Neural crest cell (in vitro differentiated cells): ENCODE data around the gene PSMG3. TPM values are rescaled to one million over a fixed set of nuclear protein-coding genes. Genes with fewer than 3 reads are reported as not detected.

Experiments used
- DNase-seq: peaks from one replicate; pipeline ENCODE4 v3.0.0; 2021; ENCODE audit warnings: low read depth, mixed read lengths, low spot score
- H3K27ac Mint-ChIP-seq: one replicate; pipeline ENCODE4 v1.8.0; 2021; ENCODE audit warnings: mild to moderate bottlenecking, mixed read lengths; ENCODE audit not compliant: unreplicated experiment
- H3K27me3 Mint-ChIP-seq: 2 replicates; pipeline ENCODE4 v1.8.0; 2021; ENCODE audit warnings: low read depth, mild to moderate bottlenecking, mixed read lengths
- H3K36me3 Mint-ChIP-seq: 2 replicates; pipeline ENCODE4 v1.8.0; 2021; ENCODE audit warnings: low read depth, mild to moderate bottlenecking, mixed read lengths
- H3K4me1 Mint-ChIP-seq: 2 replicates; pipeline ENCODE4 v1.8.0; 2021; ENCODE audit warnings: mixed read lengths
- H3K4me3 Mint-ChIP-seq: one replicate; pipeline ENCODE4 v1.8.0; 2021; ENCODE audit warnings: mild to moderate bottlenecking, mixed read lengths
- H3K9me3 Mint-ChIP-seq: 2 replicates; pipeline ENCODE4 v1.8.0; 2021; ENCODE audit warnings: mixed read lengths
- total RNA-seq: library from RNA; stranded (reverse); gene quantifications from 2 replicates; pipeline ENCODE4 v1.2.1, GENCODE V29; 2021
- TF ChIP-seq, protein P1 (sequence below): fragments of 200-600 bp; sonication (generic); conservative IDR thresholded peaks from 2 replicates; pipeline ENCODE4 v1.5.0; 2021; ENCODE audit warnings: antibody characterized with exemption, mild to moderate bottlenecking

PSMG3 gene
- total RNA-seq, 1 donor from 2014 or later, result 57.8 TPM

DNA sequence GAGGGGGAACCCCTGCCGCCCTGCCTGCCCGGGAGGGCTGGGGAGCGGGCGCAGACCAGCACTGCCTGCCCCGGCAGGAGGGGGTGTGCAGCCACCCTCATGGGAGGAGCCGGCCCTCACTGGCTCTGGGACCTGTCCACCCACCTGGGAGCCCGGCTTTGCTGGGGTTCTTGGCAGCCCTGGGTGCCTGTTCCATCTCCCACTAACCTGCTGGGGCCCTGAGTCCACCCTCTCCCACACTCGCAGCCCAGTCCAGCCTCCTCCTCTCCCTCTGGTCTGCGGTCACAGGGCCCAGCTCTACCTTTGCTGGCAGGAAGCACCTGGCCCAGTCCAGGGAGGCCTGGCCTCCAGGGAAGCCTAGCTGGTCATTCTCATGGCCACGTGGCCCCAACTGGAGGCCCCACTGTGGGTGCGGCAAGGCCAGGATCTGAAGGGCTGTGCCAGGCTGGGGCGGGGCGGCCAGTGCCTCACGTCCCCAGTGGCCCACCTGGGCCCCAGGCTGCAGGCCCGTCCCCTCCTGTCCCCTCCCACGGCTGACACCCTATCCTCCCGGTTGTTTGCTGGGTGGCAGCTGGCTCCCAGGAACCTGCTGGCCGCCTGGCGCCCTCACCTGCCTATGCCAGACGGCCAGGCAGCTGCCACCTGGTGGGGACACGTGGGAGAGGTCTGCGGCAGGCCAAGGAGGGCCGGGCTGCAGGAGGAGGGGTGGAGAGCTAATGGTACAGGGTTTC is 13.9 kb downstream of the PSMG3 start, which contains the start of gene TMEM184A:
TSS of gene TMEM184A (minus strand) at position 393 of the 731 bp plus-strand sequence. CDS start 721 bp downstream, outside the sequence.
- Mint-ChIP-seq H3K36me3 (no peaks in the 10 kb centered on the region), H3K27me3 (no peaks in the 10 kb centered on the region), H3K4me1 (no peaks in the 10 kb centered on the region), H3K9me3 (no peaks in the 10 kb centered on the region), H3K4me3 (no peak within 1 kb of the TSS), H3K27ac (no peak within 1 kb of the TSS)
- TF ChIP-seq, protein P1, sequence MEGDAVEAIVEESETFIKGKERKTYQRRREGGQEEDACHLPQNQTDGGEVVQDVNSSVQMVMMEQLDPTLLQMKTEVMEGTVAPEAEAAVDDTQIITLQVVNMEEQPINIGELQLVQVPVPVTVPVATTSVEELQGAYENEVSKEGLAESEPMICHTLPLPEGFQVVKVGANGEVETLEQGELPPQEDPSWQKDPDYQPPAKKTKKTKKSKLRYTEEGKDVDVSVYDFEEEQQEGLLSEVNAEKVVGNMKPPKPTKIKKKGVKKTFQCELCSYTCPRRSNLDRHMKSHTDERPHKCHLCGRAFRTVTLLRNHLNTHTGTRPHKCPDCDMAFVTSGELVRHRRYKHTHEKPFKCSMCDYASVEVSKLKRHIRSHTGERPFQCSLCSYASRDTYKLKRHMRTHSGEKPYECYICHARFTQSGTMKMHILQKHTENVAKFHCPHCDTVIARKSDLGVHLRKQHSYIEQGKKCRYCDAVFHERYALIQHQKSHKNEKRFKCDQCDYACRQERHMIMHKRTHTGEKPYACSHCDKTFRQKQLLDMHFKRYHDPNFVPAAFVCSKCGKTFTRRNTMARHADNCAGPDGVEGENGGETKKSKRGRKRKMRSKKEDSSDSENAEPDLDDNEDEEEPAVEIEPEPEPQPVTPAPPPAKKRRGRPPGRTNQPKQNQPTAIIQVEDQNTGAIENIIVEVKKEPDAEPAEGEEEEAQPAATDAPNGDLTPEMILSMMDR, result peak; percentile 61
- no peak for DNase-seq

DNA sequence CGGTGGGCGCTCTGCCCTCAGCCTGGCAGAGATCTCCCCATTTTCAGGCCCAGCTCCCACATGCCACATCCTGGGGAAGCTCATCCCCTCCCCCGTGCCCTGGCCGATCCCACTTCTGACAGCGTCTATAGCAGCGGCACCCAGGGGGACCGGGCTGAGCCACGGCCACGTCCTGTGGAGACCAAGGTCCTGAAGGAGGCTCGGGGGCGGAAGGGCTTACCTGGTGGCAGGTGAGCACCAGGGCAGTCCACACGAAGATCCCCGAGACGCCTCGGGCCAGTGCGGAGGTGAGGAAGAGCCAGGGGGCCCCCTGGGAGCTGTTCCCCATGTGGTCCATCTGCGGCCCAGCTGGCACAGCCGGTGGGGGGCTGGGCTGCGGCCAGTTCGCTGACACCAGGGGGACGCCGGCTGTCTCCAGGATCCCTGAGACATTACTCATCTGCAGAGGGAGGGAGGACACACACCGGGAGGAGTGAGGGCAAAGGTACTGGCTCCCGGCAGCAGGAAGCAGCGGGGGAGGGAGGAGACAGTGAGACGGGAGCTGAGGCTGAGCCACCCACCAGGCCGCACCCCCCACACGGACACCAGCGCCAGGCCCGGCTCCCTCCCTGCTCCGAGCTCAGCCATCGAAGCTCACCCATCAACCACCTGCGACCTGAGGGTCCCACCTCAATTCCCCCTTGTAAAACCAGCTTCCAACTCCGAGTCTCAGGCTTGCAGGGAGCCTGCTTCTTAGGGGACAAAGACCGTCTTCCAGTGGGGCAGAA is 14.6 kb downstream of the PSMG3 start:
- H3K4me3 Mint-ChIP-seq, result no peak overlapping the region
- no peaks in the 10 kb centered on the region for H3K9me3 Mint-ChIP-seq
- no peak for DNase-seq
- no peaks in the 10 kb centered on the region for H3K4me1 Mint-ChIP-seq
- H3K27me3 Mint-ChIP-seq, result no peaks in the 10 kb centered on the region
- no peaks in the 10 kb centered on the region for H3K36me3 Mint-ChIP-seq
- TF ChIP-seq, protein P1, result no peak
- no peak overlapping the region for H3K27ac Mint-ChIP-seq

DNA sequence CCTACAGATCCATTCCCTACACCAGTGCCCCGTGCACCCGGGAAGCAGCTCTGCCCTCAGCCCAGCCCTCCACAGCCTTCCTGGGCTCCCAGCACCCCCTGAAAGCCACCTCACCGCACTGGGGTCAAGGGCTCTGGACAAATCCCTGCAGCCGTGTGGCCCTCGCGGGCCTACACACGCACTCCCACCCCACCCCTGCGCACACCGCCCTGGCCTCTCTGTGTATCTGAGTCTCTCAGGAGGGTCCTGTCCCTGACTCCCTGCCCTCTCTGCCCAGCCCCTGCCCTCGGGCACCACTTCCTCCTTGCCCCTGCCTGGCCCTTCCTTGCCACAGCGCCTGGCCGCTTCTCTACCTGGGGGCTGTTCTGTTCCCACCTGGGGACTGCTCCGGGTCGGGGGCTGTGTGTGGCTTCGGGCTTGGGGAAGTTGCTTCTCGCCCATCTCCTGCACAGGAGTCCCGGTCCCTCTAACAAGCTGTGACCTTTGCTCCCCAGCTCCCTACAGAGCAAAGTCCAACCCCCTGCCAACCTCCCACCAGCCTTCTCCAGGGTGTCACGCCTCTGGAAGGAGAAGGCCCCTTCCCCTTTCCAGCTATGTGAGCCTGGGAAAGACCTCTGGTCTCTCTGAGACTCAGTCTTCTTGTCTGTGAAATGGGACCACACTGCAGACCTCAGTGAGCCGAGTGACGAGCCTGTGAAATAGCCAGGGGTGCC is 15.3 kb downstream of the PSMG3 start:
- Mint-ChIP-seq H3K9me3 (no peaks in the 10 kb centered on the region), H3K27me3 (no peaks in the 10 kb centered on the region), H3K27ac (no peak overlapping the region), H3K36me3 (no peaks in the 10 kb centered on the region), H3K4me1 (no peaks in the 10 kb centered on the region), H3K4me3 (no peak overlapping the region)
- TF ChIP-seq, protein P1, result no peak
- DNase-seq, result no peak

DNA sequence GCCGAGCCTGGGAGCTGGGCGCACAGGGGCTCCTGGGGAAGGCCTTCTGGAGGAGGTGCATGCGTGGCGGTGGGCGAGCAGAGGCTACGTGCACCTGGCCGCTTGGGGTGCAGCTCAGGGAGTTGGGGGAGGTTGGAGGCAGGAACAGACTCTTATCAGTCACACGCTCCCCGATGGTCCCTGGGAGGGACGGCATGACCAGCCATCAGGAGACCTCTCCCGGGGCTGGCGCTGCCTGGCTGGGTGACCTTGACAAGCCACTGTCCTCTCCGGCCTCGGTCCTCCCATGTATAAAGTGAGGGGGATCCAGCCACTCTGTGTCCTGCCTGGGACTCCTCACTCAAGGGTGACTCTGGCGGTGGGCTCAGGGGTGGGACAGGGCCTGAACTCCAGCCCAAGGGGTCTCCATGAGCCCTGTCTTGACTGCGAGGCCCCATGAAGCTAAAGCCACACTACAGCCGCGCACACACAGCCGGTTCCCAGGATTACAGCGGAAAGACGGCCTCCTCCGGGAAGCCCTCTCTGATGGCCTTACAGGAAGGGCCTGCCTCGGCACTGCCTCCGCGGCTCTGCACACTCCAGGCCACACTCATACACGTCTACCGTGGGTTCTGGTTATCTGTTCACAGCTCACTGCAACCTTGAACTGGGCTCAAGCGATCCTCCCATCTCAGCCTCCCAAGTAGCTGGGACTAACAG is 16.2 kb downstream of the PSMG3 start:
- no peaks in the 10 kb centered on the region for H3K9me3 Mint-ChIP-seq
- TF ChIP-seq, protein P1, result no peak
- H3K36me3 Mint-ChIP-seq, result no peaks in the 10 kb centered on the region
- DNase-seq, result no peak
- H3K27me3 Mint-ChIP-seq, result no peaks in the 10 kb centered on the region
- H3K27ac Mint-ChIP-seq, result no peak overlapping the region
- H3K4me1 Mint-ChIP-seq, result no peaks in the 10 kb centered on the region
- H3K4me3 Mint-ChIP-seq, result no peak overlapping the region

DNA sequence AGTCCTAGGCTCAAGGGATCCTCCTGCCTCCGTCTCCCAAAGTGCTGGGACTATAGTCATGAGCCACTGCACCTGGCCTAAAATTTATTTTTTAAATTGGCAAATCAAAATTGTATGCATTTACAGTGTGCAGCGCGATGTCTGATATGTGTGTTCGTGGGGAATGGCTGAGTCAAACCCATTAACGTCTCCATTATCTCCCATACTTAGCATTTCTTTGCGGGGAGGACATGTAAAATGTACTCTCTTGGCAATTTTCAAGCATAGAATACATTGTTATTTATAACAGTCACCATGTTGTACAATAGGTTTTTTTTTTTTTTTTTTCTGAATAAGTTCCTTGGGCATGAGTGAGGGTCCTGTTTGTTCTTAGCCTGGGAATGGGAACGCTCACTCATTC is 17.6 kb downstream of the PSMG3 start:
- H3K27ac Mint-ChIP-seq, result no peak overlapping the region
- no peaks in the 10 kb centered on the region for H3K27me3 Mint-ChIP-seq
- no peak for DNase-seq
- no peaks in the 10 kb centered on the region for H3K36me3 Mint-ChIP-seq
- no peaks in the 10 kb centered on the region for H3K9me3 Mint-ChIP-seq
- TF ChIP-seq, protein P1, result no peak
- H3K4me1 Mint-ChIP-seq, result no peaks in the 10 kb centered on the region
- H3K4me3 Mint-ChIP-seq, result no peak overlapping the region
